Measurements from ENCODE around the gene FGF7.

- TF ChIP-seq CTCF (IDR thresholded peaks at IDR 0.05): no peak
- no peak for TF ChIP-seq EZH2 (IDR thresholded peaks at IDR 0.05; ENCODE audit: borderline replicate concordance, insufficient read depth, low read depth, low read length, poor library complexity, severe bottlenecking)
Measured at GRCh38 chr15:49382394-49382793, 40.6 kb upstream of the FGF7 start.
